Fibroblast of lung (primary cell): ENCODE measurements around the gene PCSK6. TPM values are rescaled to one million over a fixed set of nuclear protein-coding genes. Genes with fewer than 3 reads are reported as not detected.

Experiments
- DNase-seq, 2 donors: peaks; one replicate each; pipeline versions ENCODE4 v3.0.0 to v3.0.0-alpha.2; 2010; ENCODE audit warnings: low read depth in 2 of 2
- H2AFZ ChIP-seq: 2 replicates; pipeline ENCODE4 v1.5.1; 2012; ENCODE audit warnings: low read length, control low read depth, inconsistent platforms
- H3K27ac ChIP-seq: 2 replicates; pipeline ENCODE4 v1.5.1; 2011; ENCODE audit warnings: low read length, control low read depth; ENCODE audit not compliant: insufficient read depth
- H3K27me3 ChIP-seq: 2 replicates; pipeline ENCODE4 v1.5.1; 2011; ENCODE audit warnings: mild to moderate bottlenecking, low read length; ENCODE audit not compliant: control insufficient read depth, insufficient read depth
- H3K36me3 ChIP-seq: 2 replicates; pipeline ENCODE4 v1.5.1; 2011; ENCODE audit warnings: low read length; ENCODE audit not compliant: control insufficient read depth, insufficient read depth
- H3K4me1 ChIP-seq: 2 replicates; pipeline ENCODE4 v1.5.1; 2011; ENCODE audit warnings: low read length; ENCODE audit not compliant: control insufficient read depth, insufficient read depth; ENCODE audit errors: extremely low read depth
- H3K4me2 ChIP-seq: 2 replicates; pipeline ENCODE4 v1.5.1; 2011; ENCODE audit warnings: low read length, control low read depth; ENCODE audit not compliant: insufficient read depth; ENCODE audit errors: extremely low read depth
- H3K4me3 ChIP-seq, 4 experiments: fragments of 200-600 bp in 1 of 4; sonication (generic) in 1 of 4; replicated peaks in 1 of 4; 2 replicates each; pipeline ENCODE4 v1.5.1; 2011 to 2016; ENCODE audit warnings: low read length in 4 of 4, low read depth in 3 of 4, mild to moderate bottlenecking in 3 of 4, control low read depth in 2 of 4, inconsistent platforms in 1 of 4, mixed read lengths in 1 of 4; ENCODE audit not compliant: insufficient read depth in 1 of 4; ENCODE audit errors: control extremely low read depth in 1 of 4
- H3K79me2 ChIP-seq: 2 replicates; pipeline ENCODE4 v1.5.1; 2012; ENCODE audit warnings: mild to moderate bottlenecking, low read length, inconsistent platforms; ENCODE audit not compliant: control insufficient read depth, insufficient read depth
- H3K9ac ChIP-seq: 2 replicates; pipeline ENCODE4 v1.5.1; 2011; ENCODE audit warnings: mild to moderate bottlenecking, low read length, control low read depth; ENCODE audit not compliant: insufficient read depth
- H3K9me3 ChIP-seq: 2 replicates; pipeline ENCODE4 v1.5.1; 2012; ENCODE audit warnings: low read depth, low read length; ENCODE audit not compliant: control insufficient read depth, insufficient read depth
- H4K20me1 ChIP-seq: 2 replicates; pipeline ENCODE4 v1.5.1; 2011; ENCODE audit warnings: low read length; ENCODE audit not compliant: control insufficient read depth, insufficient read depth; ENCODE audit errors: extremely low read depth
- EZH2 ChIP-seq: IDR thresholded peaks from 2 replicates; pipeline ENCODE4 v1.5.1; 2012; ENCODE audit warnings: low read length, control low read depth, mild to moderate bottlenecking; ENCODE audit errors: missing control alignments
- polyA plus RNA-seq, 2 donors: library from polyadenylated mRNA; depleted of rRNA in 1 of 2; stranded (reverse) in 1 of 2; unstranded in 1 of 2; fragments of >200 nt; gene quantifications; 2 replicates each; pipeline ENCODE4 v1.2.1, GENCODE V29; 2011 to 2012; ENCODE audit warnings: missing spikeins in 1 of 2
- total RNA-seq: library from RNA; depleted of rRNA; stranded (reverse); fragments of >200 nt; gene quantifications from 2 replicates; pipeline ENCODE4 v1.2.1, GENCODE V29; 2014
- TF ChIP-seq, protein P1 (sequence below), 2 donors: IDR thresholded peaks in 1 of 2; conservative IDR thresholded peaks in 1 of 2; 1 replicate in 1 of 2; 2 replicates in 1 of 2; pipeline ENCODE4 v1.5.1; 2011 to 2012; ENCODE audit warnings: low read length in 2 of 2, control low read depth in 1 of 2, inconsistent platforms in 1 of 2, low read depth in 1 of 2, mild to moderate bottlenecking in 1 of 2

The PCSK6 gene
- total and polyA plus RNA-seq, 2 donors (not counting 1 experiment from before 2014, with no cell fraction given), result 0.02 to 0.83 TPM

DNA sequence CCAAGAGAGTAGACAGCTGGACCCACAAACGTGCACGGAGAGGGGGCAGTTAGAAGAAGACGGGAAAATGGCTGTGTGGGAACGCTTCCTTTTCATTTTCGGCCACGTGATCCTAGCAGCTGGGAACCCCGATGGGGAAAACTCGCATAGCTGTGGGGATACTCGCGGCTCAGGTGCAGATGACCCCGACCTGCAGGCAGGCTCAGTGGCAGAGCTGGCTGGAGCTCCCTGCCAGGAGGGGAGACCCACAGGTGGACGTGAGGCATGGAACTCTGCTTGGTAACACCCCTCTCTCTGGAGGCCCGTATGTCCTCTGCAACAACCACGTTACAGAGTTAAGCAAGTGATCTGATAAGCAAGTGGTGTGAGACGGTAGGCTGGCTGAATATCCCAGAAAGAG is 109.9 kb downstream of the PCSK6 start:
- no peak overlapping the region for H2AFZ ChIP-seq
- H3K79me2 ChIP-seq, result no peaks in the 10 kb centered on the region
- H3K4me1 ChIP-seq, result no peaks in the 10 kb centered on the region
- H3K9me3 ChIP-seq, result no peaks in the 10 kb centered on the region
- TF ChIP-seq, protein P1, sequence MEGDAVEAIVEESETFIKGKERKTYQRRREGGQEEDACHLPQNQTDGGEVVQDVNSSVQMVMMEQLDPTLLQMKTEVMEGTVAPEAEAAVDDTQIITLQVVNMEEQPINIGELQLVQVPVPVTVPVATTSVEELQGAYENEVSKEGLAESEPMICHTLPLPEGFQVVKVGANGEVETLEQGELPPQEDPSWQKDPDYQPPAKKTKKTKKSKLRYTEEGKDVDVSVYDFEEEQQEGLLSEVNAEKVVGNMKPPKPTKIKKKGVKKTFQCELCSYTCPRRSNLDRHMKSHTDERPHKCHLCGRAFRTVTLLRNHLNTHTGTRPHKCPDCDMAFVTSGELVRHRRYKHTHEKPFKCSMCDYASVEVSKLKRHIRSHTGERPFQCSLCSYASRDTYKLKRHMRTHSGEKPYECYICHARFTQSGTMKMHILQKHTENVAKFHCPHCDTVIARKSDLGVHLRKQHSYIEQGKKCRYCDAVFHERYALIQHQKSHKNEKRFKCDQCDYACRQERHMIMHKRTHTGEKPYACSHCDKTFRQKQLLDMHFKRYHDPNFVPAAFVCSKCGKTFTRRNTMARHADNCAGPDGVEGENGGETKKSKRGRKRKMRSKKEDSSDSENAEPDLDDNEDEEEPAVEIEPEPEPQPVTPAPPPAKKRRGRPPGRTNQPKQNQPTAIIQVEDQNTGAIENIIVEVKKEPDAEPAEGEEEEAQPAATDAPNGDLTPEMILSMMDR (conservative IDR thresholded peaks at IDR 0.05 in 1 of 2, IDR thresholded peaks at IDR 0.05 in 1 of 2; ENCODE audit: low read depth in 1 of 2, low read length in 2 of 2), result no peak
- no peak overlapping the region for H3K4me3 ChIP-seq
- H3K27me3 ChIP-seq, result no peaks in the 10 kb centered on the region
- no peaks in the 10 kb centered on the region for H4K20me1 ChIP-seq
- H3K4me2 ChIP-seq, result no peak overlapping the region
- no peak for DNase-seq
- no peak overlapping the region for H3K9ac ChIP-seq
- no peaks in the 10 kb centered on the region for H3K36me3 ChIP-seq
- no peak overlapping the region for H3K27ac ChIP-seq

DNA sequence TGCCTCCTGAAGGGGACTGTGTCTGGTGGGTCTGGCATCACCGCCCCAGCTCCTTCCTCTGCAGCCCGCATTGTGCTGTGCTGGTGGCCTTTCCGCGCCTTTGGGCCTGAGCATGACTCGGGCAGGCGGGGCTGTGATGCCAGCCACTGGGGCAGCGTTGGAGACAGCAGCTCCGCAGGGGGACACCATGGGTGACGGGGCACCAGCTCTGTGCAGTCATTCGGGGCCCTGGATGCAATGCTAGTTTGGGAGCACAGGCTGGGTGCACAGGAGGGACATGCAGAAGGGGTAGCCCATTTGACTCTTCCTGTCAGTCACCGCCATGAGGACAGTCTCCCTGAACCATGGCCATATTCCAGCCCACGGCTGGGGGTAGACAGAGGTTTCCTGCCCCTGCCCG is 110.6 kb downstream of the PCSK6 start:
- Histone ChIP-seq H3K36me3 (no peaks in the 10 kb centered on the region), H3K27me3 (no peaks in the 10 kb centered on the region), H3K4me2 (no peak overlapping the region), H3K9ac (no peak overlapping the region), H3K4me1 (no peaks in the 10 kb centered on the region), H3K79me2 (no peaks in the 10 kb centered on the region), H4K20me1 (no peaks in the 10 kb centered on the region), H3K27ac (no peak overlapping the region), H3K4me3 (no peak overlapping the region), H2AFZ (no peak overlapping the region), H3K9me3 (no peaks in the 10 kb centered on the region)
- no peak for TF ChIP-seq EZH2
- TF ChIP-seq, protein P1 (conservative IDR thresholded peaks at IDR 0.05 in 1 of 2, IDR thresholded peaks at IDR 0.05 in 1 of 2; ENCODE audit: low read depth in 1 of 2, low read length in 2 of 2), result no peak
- no peak for DNase-seq

DNA sequence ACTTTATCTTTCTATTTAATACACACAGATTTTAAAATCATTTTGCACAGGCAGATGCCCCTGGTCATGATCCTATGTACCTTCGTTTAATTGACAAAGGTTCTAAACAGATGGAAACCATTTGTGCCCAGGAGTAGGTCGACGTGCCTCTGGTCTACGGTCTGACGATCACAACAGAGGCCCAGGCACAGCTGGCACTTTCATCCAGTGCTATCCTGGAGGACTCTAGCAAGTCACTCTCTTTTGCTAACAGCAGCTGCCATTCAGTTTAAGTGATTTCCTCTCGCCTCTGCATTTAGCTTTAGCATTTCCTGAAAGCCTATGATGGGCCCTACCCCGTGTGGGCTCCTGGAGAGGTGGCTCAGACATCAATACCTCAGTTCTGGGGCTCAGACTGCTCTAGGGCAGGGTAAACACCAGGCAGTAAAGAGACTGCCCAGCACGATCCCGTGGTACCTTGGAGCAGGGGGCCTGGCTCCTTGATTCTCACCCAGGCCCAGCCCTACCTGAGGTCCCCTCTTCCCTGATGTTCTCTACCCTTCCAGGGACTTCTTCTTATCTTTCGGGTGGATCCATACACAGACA is 111.2 kb downstream of the PCSK6 start:
- no peak overlapping the region for H3K4me2 ChIP-seq
- no peak for DNase-seq
- H3K36me3 ChIP-seq, result no peaks in the 10 kb centered on the region
- H3K9ac ChIP-seq, result no peak overlapping the region
- H3K4me1 ChIP-seq, result no peaks in the 10 kb centered on the region
- TF ChIP-seq EZH2, result no peak
- TF ChIP-seq, protein P1 (conservative IDR thresholded peaks at IDR 0.05 in 1 of 2, IDR thresholded peaks at IDR 0.05 in 1 of 2; ENCODE audit: low read depth in 1 of 2, low read length in 2 of 2), result no peak
- H3K27ac ChIP-seq, result no peak overlapping the region
- no peaks in the 10 kb centered on the region for H3K79me2 ChIP-seq
- H3K4me3 ChIP-seq, result no peak overlapping the region
- H3K27me3 ChIP-seq, result no peaks in the 10 kb centered on the region
- H4K20me1 ChIP-seq, result no peaks in the 10 kb centered on the region
- no peak overlapping the region for H2AFZ ChIP-seq
- H3K9me3 ChIP-seq, result no peaks in the 10 kb centered on the region
